Parathyroid adenoma (tissue), 2 donors: Measurements from ENCODE around the gene WDR81.

Experiments
- H2AFZ ChIP-seq: fragments of 300-600 bp; sonication (generic); one replicate; pipeline ENCODE4 v1.7.0; 2017; ENCODE audit warnings: antibody characterized with exemption, mild to moderate bottlenecking
- H3K27ac ChIP-seq: fragments of 300-600 bp; sonication (generic); one replicate; pipeline ENCODE4 v1.7.0; 2017
- H3K27me3 ChIP-seq: fragments of 300-600 bp; sonication (generic); one replicate; pipeline ENCODE4 v1.7.0; 2017; ENCODE audit warnings: low read length; ENCODE audit not compliant: control insufficient read depth, insufficient read depth
- H3K36me3 ChIP-seq: fragments of 300-600 bp; sonication (generic); one replicate; pipeline ENCODE4 v1.7.0; 2017; ENCODE audit warnings: low read length; ENCODE audit not compliant: control insufficient read depth, insufficient read depth
- H3K4me1 ChIP-seq: fragments of 300-600 bp; sonication (generic); one replicate; pipeline ENCODE4 v1.7.0; 2017; ENCODE audit warnings: control low read depth
- H3K4me2 ChIP-seq: fragments of 300-600 bp; sonication (generic); one replicate; pipeline ENCODE4 v1.7.0; 2017; ENCODE audit warnings: low read length
- H3K4me3 ChIP-seq: fragments of 300-600 bp; sonication (generic); one replicate; pipeline ENCODE4 v1.7.0; 2017; ENCODE audit warnings: low read depth, low read length
- H3K79me2 ChIP-seq: fragments of 300-600 bp; sonication (generic); one replicate; pipeline ENCODE4 v1.7.0; 2017; ENCODE audit warnings: control low read depth
- H3K9ac ChIP-seq: fragments of 300-600 bp; sonication (generic); one replicate; pipeline ENCODE4 v1.7.0; 2017; ENCODE audit warnings: mild to moderate bottlenecking
- H3K9me3 ChIP-seq: fragments of 300-600 bp; sonication (generic); one replicate; pipeline ENCODE4 v1.7.0; 2017; ENCODE audit warnings: low read length; ENCODE audit not compliant: control insufficient read depth
- TF ChIP-seq, protein P1 (sequence below): fragments of 300-600 bp; sonication (generic); IDR thresholded peaks from one replicate; pipeline ENCODE4 v1.7.0; 2017; ENCODE audit warnings: antibody characterized with exemption, mild to moderate bottlenecking
- donor health status: primary hyperparathyroidism.

Gene WDR81

DNA sequence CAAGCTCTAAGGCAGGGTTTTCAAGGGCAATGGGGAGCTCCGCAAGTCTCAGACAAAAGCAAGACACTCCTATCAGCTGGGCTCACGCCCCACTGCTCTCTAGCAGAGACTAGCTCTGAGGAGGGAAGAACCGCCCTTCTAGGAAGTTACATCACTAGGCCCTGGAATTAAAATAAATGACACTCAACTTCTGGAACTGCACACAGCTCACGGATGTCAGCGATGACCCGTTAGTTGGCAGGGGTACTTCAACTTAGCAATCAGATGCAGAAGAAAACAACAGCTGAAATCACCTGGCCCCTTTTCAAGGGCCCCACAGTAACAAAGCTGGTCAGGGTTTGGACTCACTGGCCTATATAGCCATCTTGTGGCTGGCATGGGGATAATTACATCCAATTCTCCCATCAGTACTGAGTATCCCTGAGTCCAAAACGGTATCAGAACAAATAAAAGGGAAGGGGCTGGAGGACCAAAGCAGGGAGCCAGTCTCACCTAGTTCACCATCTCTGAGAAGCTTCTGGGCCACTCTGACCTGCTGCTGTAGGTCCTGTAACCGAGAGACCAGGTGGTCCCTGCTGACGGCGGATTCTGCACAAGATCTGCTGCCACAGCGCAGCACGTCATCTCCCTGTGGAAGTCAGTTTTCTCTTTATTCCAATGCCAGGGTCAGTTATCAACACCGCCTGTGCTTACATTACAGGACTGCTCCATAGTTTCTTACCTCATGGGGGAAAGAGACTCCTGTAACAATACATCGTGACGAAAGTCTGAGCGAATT is 59.5 kb downstream of the WDR81 start:
- Histone ChIP-seq H3K27me3 (no peaks in the 10 kb centered on the region), H3K27ac (peak overlapping the region; percentile 76), H3K4me2 (peak overlapping the region; percentile 8), H3K9me3 (no peaks in the 10 kb centered on the region), H2AFZ (peak overlapping the region; percentile 7), H3K4me1 (no peaks in the 10 kb centered on the region), H3K79me2 (no peaks in the 10 kb centered on the region), H3K36me3 (no peaks in the 10 kb centered on the region), H3K4me3 (no peak overlapping the region), H3K9ac (no peak overlapping the region)
- TF ChIP-seq, protein P1, sequence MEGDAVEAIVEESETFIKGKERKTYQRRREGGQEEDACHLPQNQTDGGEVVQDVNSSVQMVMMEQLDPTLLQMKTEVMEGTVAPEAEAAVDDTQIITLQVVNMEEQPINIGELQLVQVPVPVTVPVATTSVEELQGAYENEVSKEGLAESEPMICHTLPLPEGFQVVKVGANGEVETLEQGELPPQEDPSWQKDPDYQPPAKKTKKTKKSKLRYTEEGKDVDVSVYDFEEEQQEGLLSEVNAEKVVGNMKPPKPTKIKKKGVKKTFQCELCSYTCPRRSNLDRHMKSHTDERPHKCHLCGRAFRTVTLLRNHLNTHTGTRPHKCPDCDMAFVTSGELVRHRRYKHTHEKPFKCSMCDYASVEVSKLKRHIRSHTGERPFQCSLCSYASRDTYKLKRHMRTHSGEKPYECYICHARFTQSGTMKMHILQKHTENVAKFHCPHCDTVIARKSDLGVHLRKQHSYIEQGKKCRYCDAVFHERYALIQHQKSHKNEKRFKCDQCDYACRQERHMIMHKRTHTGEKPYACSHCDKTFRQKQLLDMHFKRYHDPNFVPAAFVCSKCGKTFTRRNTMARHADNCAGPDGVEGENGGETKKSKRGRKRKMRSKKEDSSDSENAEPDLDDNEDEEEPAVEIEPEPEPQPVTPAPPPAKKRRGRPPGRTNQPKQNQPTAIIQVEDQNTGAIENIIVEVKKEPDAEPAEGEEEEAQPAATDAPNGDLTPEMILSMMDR = peak; percentile 38

GRCh38 chr17:1785930-1786329 is 61.4 kb downstream of the WDR81 start:
- Histone ChIP-seq H2AFZ (no peak overlapping the region), H3K79me2 (no peaks in the 10 kb centered on the region), H3K4me1 (no peaks in the 10 kb centered on the region), H3K27ac (peak overlapping the region; percentile 57), H3K9ac (no peak overlapping the region), H3K27me3 (no peaks in the 10 kb centered on the region), H3K4me3 (no peak overlapping the region), H3K36me3 (no peaks in the 10 kb centered on the region), H3K9me3 (no peaks in the 10 kb centered on the region), H3K4me2 (peak overlapping the region; percentile 2)
- TF ChIP-seq, protein P1 = no peak

DNA sequence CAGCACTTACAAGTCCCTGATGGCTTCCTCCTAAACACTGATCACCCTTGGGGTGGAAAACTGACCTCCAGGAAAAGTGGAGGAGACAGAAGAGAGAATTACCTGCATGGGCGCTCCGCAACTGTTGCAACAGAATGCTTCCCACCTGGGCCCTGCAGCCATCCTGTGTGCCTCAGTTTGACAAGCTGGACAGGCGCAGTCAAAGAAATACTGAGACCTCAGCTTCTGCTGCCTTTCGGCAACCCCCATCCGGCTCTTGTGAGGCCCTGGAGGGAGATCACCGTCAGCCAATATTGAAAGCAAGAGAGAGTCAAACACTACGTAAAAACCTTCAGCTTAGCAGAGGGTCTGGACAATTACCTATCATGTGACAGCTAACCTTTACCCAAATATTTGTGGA is 62.2 kb downstream of the WDR81 start:
- H3K4me3 ChIP-seq = no peak overlapping the region
- no peaks in the 10 kb centered on the region for H3K79me2 ChIP-seq
- H3K27ac ChIP-seq = peak overlapping the region; percentile 57

GRCh38 chr17:1787301-1787902 is 62.9 kb downstream of the WDR81 start:
- Histone ChIP-seq H2AFZ (no peak overlapping the region), H3K4me2 (no peak overlapping the region), H3K36me3 (no peaks in the 10 kb centered on the region), H3K9ac (no peak overlapping the region), H3K4me3 (no peak overlapping the region), H3K4me1 (no peaks in the 10 kb centered on the region), H3K27me3 (no peaks in the 10 kb centered on the region), H3K27ac (peak overlapping the region; percentile 57), H3K79me2 (no peaks in the 10 kb centered on the region), H3K9me3 (no peaks in the 10 kb centered on the region)
- TF ChIP-seq, protein P1 = no peak

More for the DNA sequence above, 62.2 kb downstream of the WDR81 start:
- Histone ChIP-seq H3K36me3 (no peaks in the 10 kb centered on the region), H2AFZ (no peak overlapping the region), H3K27me3 (no peaks in the 10 kb centered on the region), H3K4me2 (no peak overlapping the region), H3K9ac (no peak overlapping the region), H3K9me3 (no peaks in the 10 kb centered on the region), H3K4me1 (no peaks in the 10 kb centered on the region)
- TF ChIP-seq, protein P1 = no peak
